ENCODE data around the gene DCUN1D3.
A peak's percentile ranks its signal among the peaks of the same experiment; 100 is the strongest.
"Not testable (repeated sequence)": the region's sequence is repeated elsewhere in the genome, so short reads cannot be mapped to it uniquely, and the experiment has no call there.

DCUN1D3 gene

GRCh38 chr16:20886320-20886719, 13.8 kb downstream of the DCUN1D3 start:
- DNase-seq, result no peak

GRCh38 chr16:20884240-20884556, 16.0 kb downstream of the DCUN1D3 start:
- peak in 1 of 2 experiments; percentile 46 for DNase-seq

DNA sequence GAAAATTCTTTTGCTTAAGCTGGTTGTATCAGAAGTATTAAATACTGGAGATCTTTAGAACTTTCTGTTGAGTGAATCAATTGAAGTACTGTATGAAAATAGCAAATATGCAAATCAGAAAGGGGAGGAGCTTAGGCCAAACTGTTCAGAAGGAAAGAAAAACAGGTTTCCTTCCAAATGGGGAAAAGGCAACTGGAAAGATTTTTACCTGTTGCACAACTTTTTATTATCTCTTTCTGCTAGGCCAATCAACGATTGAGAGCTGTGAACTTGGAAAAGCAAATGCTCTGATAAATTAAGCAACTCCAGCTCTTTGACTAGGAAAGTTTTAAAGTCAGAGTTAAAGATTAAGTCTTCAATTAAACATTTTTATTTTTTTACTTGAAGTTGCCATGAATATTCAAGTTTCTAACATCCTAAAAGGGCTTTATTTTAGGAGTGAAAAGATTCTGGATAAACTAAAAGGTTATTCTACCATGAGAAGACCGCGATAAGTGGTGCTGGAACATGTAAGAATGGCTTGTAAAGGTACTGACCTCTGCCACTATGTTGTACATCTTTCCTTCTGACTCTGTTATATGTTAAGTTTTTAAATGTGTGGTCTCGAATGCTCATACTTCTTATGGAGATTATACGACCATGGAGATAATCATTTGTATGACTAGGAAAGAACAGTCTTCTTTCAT, 16.5 kb downstream of the DCUN1D3 start:
- DNase-seq, result no peak

DNA sequence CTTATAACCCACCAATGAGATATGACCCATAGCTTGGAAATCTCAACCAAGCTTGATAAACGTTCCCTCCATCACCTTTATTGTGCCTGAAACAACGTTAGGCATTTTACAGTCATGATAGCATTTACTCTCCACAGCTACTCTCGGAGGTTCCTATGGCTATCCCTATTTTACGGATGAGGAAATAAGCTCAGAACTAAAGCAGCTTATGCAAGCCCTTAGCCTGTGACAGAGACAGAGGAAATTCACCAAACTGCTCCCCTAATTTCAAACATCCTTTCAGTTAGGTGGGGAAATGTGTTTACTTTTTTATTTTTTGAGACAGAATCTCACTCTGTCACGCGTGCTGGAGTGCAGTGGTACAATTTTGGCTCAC, 18.7 kb downstream of the DCUN1D3 start:
- DNase-seq, result no peak

DNA sequence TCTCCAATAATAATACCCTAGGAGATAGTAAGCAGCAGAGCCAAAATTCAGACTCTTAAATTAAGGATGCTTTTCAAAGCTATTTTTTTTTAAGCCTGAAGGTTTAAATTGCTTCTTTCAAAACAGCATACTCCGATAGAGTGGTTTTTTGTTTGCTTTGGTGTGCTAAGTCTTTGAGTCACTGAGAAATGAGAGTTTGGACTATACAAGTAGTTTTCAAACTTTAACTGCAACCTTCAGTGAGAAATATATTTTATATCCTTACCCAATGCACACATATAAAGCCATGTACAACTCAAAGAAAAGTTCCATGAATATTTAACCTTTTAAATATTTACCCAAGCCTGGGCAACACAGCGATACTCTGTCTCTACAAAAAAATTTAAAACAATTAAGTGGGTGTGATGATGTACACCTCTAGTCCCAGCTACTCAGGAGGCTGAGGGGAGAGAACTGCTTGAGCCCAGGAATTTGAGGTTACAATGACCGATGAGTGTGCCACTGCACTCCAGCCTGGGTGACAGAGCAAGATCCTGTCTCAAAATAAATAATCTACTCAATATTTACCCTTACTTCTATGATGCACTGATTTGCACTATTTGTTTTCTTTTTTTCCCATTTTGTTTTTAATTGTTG, 19.2 kb downstream of the DCUN1D3 start:
- DNase-seq, result no peak

DNA sequence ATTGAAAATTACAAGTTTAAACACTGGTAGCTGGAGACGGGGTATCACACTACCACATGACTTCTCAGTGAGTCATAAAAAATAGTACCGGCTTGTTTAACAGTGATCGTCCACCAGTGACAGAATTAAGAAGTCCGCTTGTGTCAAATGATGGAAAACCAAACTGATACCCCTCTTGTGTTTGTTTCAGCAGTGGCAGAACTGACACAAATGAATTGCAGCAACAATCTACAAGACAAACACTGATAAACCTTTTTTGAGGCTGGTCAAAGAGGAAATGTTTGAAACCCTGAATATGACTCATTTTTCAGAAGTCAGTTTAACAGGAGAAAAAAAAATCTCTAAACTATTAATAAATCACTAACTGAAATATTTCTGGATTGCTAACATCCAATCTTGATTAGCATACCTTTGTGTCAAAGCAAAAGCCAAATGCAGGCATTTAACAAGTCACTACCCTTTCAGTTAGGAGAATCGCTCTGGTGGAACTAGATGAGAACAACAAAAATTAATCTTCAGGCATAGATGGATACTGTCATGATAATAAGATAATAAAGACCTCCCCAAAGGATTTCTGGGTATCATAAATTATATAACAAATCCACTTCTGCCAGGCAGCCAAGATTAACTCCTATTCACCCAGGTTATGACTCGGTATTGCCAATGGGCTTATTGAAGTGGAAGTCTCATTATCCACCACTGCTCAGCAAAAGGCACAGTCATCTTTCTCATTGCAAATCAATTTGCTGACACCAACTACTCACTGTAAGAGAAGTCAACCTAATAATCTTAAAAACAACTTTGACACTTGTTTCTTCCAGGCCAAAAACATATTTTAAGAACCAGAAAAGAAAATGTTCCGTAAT, 20.8 kb downstream of the DCUN1D3 start:
- no peak for DNase-seq

DNA sequence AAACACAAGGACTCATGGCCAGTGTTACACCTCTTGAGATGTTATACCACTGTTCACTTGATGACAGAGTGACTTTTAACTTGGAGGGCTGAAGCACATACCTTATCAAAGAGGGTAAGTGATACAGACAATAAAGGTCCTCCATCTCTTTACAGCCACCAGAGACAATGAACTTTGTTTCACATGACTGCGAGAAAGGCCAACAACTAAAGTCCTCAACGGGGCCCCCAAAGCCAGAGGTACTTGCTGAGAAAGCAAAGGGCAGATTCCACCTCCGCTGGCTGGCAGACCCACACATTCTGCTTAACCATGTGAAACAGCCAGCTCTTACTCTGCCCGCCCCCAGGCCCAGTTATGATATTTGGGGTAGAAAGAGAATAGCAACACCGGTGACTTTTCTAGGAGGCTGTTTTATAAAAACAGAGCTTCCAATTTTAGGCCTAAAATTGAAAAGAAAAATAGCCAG, 21.4 kb downstream of the DCUN1D3 start:
- DNase-seq, result peak in 1 of 2 experiments; percentile 33

DNA sequence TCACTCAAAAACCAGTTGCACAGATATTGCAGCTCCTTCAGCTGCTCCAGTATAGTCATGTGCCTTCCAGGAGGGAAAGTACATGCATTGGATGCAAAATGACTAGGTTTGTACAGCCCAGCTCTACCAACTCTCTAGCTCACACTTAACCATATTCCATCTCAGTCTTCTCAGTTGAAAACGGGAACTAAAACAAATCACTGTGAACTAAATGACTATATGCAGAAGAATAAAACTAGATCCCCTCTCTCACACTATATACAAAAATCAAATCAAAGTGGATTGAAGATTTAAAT, 24.9 kb downstream of the DCUN1D3 start:
- no peak for DNase-seq

- DNase-seq, result no peak
Observed at GRCh38 chr16:20874088-20874581, 26.0 kb downstream of the DCUN1D3 start.

DNA sequence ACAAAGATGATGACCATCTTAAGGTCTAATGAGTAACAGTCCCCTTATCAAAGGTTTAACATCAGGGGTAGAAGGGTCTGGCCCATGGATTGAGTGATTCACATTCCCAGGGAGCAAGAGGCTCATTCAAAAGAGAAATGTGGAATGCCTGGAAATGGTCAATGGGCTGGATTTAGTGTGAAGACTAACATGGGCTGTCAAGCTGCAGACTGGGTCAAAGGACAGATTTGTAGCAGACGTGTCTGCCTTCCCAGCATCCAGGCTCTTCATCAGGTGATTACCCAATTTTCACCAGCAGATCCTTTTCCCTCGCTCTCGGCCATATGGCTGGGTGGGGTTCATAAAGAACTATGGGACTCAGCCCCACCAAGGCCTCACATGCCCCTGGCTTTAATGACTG, 26.8 kb downstream of the DCUN1D3 start:
- no peak for DNase-seq

GRCh38 chr16:20871941-20872815, 28.0 kb downstream of the DCUN1D3 start:
- no peak for DNase-seq

DNA sequence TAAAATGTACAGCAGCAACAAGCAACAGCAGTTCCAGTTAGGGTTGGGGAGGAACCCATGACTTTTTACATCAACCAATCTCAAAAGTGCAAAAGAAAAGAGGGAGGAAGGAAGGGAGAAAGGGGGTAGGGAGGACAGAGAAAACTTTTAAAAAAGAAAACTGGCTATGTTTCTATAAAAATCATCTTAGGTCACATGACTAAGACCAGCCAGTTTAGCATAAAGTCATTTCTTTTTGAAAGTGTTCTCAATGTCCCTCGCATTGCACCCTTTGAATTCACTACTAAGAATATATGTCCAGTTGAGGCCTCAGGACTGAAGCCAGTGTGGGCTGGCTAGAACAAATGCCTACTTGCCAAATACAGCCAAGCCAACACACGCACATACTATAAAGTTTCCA, 28.9 kb downstream of the DCUN1D3 start:
- no peak for DNase-seq

DNA sequence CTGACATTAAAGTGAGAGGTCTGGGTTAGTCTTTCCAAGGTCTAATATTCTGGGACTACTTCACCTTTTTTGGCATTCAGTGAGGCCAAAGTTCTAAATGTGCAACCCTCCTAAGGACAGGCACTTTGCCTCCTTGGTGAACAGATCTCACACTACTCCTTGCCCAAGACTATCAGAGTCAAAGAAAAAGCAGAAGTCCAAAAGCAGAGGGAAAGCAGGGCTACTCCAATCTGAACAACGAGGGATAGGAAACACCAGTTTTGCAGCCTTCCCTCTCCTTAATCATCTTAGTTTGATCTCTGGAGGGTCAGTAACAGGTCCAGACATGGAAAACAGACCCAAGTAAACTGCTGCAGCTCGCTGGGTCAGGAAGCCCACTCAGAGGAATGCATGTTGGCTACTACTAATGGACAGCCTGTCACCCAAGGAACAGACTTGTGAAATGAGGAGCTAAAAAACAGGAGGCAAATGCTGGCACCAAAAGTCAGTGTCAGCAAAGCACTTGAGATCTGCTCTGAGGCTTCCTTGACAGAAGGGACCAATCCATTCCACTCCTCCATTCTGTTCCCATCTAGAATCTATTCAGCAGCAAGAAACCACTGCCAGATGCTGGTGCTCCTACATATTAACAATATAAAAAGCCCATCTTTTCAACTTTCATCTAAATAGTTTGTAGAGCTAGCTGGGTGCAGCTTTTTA, 29.9 kb downstream of the DCUN1D3 start:
- DNase-seq, result no peak

DNA sequence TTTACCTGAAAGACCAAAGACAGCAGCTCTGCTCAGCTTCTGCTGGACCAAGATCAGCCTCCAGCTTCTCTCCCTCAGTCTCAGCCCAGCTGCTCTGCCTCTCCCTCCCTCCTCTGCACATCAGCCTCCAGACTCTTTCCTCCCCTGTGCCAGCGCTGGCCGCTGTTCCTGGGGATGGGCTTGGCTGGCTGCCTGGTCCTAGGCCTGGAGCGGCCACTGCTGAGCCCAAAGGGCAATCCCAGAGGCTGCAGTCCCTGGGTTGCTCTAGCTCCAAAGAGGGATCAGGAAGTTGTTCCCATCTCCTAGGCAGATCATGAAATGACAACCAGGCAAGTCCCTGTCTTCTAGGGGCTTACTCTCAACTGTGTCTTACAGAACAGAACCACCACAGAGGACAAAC, 31.3 kb downstream of the DCUN1D3 start:
- no peak for DNase-seq

DNA sequence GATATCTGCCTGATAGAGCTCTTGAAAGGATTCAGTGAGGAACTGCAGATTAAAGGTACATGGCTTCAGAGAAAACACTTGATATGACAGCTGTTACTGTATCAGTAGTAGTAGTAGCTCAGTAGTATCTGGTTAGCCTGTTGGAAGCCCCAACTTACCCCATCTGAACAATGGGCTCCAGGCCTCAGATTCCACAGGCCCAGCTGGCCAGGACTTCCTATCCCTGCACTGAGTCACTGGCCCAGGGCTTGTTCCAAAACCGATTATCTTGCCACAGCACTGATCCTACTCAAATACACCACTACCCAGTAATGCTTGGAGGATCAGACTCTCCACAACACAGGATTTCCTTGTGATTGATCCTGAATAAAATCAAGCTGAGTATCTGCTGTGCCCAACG, 32.6 kb downstream of the DCUN1D3 start:
- no peak for DNase-seq

GRCh38 chr16:20866801-20867200, 33.4 kb downstream of the DCUN1D3 start:
- DNase-seq, result no peak

DNA sequence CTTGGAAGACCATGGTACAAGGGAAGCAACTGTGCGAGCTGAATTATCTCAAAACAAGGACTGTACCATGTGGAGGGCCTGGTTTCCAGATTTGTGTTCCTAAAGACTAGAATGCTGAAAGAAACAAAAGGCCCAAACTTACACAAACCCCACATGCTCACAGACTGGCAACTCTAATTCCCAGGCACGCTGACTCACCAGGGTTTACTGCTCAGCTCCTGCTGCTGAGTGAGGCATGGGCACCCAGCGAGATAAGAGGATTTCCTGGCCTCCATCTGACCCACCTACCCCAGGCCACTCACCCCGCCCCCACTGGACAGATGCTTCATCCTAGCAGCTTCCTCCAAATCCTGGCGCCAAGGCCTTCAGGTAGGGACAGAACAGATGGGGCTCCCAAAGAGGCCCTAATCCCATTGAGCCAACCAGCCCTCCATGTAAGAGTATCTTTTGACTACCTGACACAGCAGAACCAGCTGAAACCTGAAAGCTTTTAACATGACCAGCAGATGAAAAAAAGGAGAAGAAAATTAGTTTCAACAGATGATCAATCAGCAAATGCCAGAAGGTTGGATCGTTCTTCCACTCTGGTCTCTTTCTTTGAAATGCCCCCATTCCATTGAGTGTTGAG, 33.9 kb downstream of the DCUN1D3 start:
- DNase-seq, result peak in 1 of 2 experiments; percentile 22

- DNase-seq, result no peak
Observed at GRCh38 chr16:20865420-20866131, 34.6 kb downstream of the DCUN1D3 start.

DNA sequence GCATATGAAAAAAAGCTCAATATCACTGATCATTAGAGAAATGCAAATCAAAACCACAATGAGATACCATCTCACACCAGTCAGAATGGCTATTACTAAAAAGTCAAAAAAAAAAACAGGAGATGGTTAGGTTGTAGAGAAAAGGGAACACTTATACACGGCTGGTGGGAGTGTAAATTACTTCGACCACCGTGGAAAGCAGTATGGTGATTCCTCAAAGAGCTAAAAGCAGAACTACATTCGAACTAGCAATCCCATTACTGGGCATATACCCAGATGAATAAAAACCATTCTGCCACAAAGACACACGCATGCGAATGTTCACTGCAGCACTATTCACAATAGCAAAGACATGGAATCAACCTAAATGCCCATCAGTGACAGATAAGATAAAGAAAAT, 35.8 kb downstream of the DCUN1D3 start:
- not testable (repeated sequence) for DNase-seq

DNA sequence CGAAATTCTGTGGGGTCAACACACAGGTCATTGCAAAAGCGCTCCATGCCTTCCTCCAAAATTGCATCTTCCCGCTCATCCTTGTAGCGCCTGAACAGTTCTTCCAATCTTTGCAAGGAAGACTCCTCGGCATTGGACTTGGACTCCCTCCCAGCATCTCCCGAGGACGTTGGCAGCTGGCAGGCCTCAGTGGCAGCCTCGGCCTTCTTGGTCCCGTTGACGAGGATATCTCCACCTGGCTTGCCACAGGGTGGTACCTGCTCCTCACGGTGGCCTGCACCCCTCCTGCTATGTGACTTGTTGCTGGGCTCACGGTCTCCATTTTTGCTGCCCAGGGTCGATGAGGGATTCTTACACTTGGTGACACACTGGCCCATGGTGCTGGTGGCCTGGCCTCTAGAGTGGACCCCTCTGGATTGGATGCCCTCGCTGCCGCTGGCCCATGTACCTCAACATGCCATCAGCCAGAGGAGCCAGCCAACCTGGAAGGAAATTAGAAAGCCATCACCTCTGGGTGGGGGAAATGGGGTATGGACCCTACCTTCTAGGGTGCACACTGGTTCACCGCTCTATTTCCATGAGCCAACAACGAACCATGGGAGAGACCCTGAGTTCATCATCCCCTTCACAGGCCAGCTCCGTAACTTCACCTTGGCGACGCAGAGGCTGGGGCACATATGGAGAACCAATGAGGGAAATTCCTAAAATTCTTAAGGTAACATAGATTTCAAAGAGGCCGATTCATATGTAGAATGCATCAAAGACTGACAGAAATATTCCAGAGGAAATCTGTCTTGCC, 37.8 kb downstream of the DCUN1D3 start:
- no peak for DNase-seq

All from activated T-cell treated with anti-CD3 and anti-CD28 coated beads, Interleukin-2, amount 50 U/mL, for 48 hours (primary cell).